OCI-LY3 (cell line): Measurements from ENCODE around the gene TCEAL8.
A peak's percentile ranks its signal among the peaks of the same experiment; 100 is the strongest.

ENCODE experiments used
- H2AFZ ChIP-seq: fragments of 200-600, 300-600 bp; shearing (Covaris generic); 2 replicates; pipeline ENCODE4 v1.6.0; 2014; ENCODE audit warnings: antibody characterized with exemption, low read depth, low read length
- H3K27ac ChIP-seq: fragments of 200-600, 300-600 bp; sonication (generic); 2 replicates; pipeline ENCODE4 v1.5.1; 2014; ENCODE audit warnings: mild to moderate bottlenecking, low read length, moderate library complexity, mixed read lengths
- H3K27me3 ChIP-seq: fragments of 200-600, 300-600 bp; sonication (generic); 2 replicates; pipeline ENCODE4 v1.6.1; 2014; ENCODE audit warnings: low read depth, low read length, mixed read lengths
- H3K36me3 ChIP-seq: fragments of 200-600, 300-600 bp; sonication (generic); replicated peaks from 2 replicates; pipeline ENCODE3; 2014; ENCODE audit warnings: low read depth, low read length, mixed read lengths
- H3K4me1 ChIP-seq: fragments of 300-600, 200-600 bp; sonication (generic); 2 replicates; pipeline ENCODE4 v1.6.1; 2014; ENCODE audit warnings: low read length, mixed read lengths
- H3K4me2 ChIP-seq: fragments of 200-600, 300-600 bp; sonication (generic); 2 replicates; pipeline ENCODE4 v1.6.1; 2014; ENCODE audit warnings: low read length, mixed read lengths
- H3K4me3 ChIP-seq: fragments of 300-600, 200-600 bp; sonication (generic); 2 replicates; pipeline ENCODE4 v1.5.1; 2014; ENCODE audit warnings: antibody characterized with exemption, mild to moderate bottlenecking, low read length, moderate library complexity
- H3K79me2 ChIP-seq: fragments of 300-600, 200-600 bp; shearing (Covaris generic); 2 replicates; pipeline ENCODE4 v1.6.1; 2014; ENCODE audit warnings: mild to moderate bottlenecking, low read length, mixed read lengths
- H3K9ac ChIP-seq: fragments of 300-600, 200-600 bp; shearing (Covaris generic); 2 replicates; pipeline ENCODE4 v1.6.0; 2014; ENCODE audit warnings: mild to moderate bottlenecking, low read length, moderate library complexity
- H3K9me3 ChIP-seq: fragments of 200-600, 300-600 bp; shearing (Covaris generic); 2 replicates; pipeline ENCODE4 v1.6.1; 2014; ENCODE audit warnings: low read length, mixed read lengths; ENCODE audit not compliant: insufficient read depth
- H4K20me1 ChIP-seq: fragments of 200-600, 300-600 bp; sonication (generic); 2 replicates; pipeline ENCODE4 v1.6.1; 2016; ENCODE audit warnings: low read length, mixed read lengths; ENCODE audit not compliant: insufficient read depth
- CTCF ChIP-seq: fragments of 200-600, 300-600 bp; sonication (generic); IDR thresholded peaks from 2 replicates; pipeline ENCODE4 v1.5.1; 2014; ENCODE audit warnings: antibody characterized with exemption, low read length, low read depth
- EZH2phosphoT487 ChIP-seq: fragments of 200-600 bp; shearing (Covaris generic); IDR thresholded peaks from 2 replicates; pipeline ENCODE4 v1.6.1; 2018; ENCODE audit warnings: antibody characterized with exemption, mixed run types, low read depth

The TCEAL8 gene

GRCh38 chrX:103256651-103257050, 1.7 kb upstream of the TCEAL8 start:
- Histone ChIP-seq H3K27me3 (no peaks in the 10 kb centered on the region), H3K4me2 (no peak overlapping the region), H3K4me3 (no peak overlapping the region), H3K27ac (no peak overlapping the region), H3K9ac (no peak overlapping the region), H4K20me1 (no peaks in the 10 kb centered on the region), H2AFZ (no peak overlapping the region), H3K79me2 (peaks cover 14% of the 10 kb centered on the region), H3K9me3 (no peaks in the 10 kb centered on the region), H3K36me3 (peaks cover 8% of the 10 kb centered on the region), H3K4me1 (peaks cover 6% of the 10 kb centered on the region; the same call in 1 of the 2 replicates)
- TF ChIP-seq CTCF = no peak
- no peak for TF ChIP-seq EZH2phosphoT487

GRCh38 chrX:103254171-103254824, 657 bp downstream of the TCEAL8 start:
- peak overlapping the region; percentile 99 for H2AFZ ChIP-seq
- peaks cover 6% of the 10 kb centered on the region; the same call in 1 of the 2 replicates for H3K4me1 ChIP-seq
- no peaks in the 10 kb centered on the region for H3K27me3 ChIP-seq
- H3K9ac ChIP-seq = peak overlapping the region; percentile 79
- peak overlapping the region; percentile 34 for H3K27ac ChIP-seq
- peaks cover 14% of the 10 kb centered on the region for H3K79me2 ChIP-seq
- H3K36me3 ChIP-seq = peaks cover 8% of the 10 kb centered on the region
- peak overlapping the region; percentile 86 for H3K4me2 ChIP-seq
- peak overlapping the region; percentile 88 for H3K4me3 ChIP-seq
- H3K9me3 ChIP-seq = no peaks in the 10 kb centered on the region
- no peaks in the 10 kb centered on the region for H4K20me1 ChIP-seq
- TF ChIP-seq EZH2phosphoT487 (no peak), CTCF (no peak)

- no peaks in the 10 kb centered on the region for H3K27me3 ChIP-seq
- no peaks in the 10 kb centered on the region for H3K9me3 ChIP-seq
- no peak overlapping the region for H2AFZ ChIP-seq
- TF ChIP-seq EZH2phosphoT487 (no peak), CTCF (no peak)
- no peak overlapping the region for H3K27ac ChIP-seq
- peak overlapping the region; percentile 79; the same call in 1 of the 2 replicates for H3K9ac ChIP-seq
- no peaks in the 10 kb centered on the region for H4K20me1 ChIP-seq
- H3K4me3 ChIP-seq = peak overlapping the region; percentile 88
- peaks cover 6% of the 10 kb centered on the region; the same call in 1 of the 2 replicates for H3K4me1 ChIP-seq
- H3K79me2 ChIP-seq = peaks cover 14% of the 10 kb centered on the region
- H3K4me2 ChIP-seq = peak overlapping the region; percentile 86
- H3K36me3 ChIP-seq = peaks cover 8% of the 10 kb centered on the region
Measured at GRCh38 chrX:103253608-103254007, 1.3 kb downstream of the TCEAL8 start.

GRCh38 chrX:103250977-103251376, 4.0 kb downstream of the TCEAL8 start:
- no peak for TF ChIP-seq CTCF
- no peak for TF ChIP-seq EZH2phosphoT487

More at GRCh38 chrX:103250977-103251376, 4.0 kb downstream of the TCEAL8 start:
- H3K4me1 ChIP-seq = peaks cover 6% of the 10 kb centered on the region; the same call in 1 of the 2 replicates
- H3K27me3 ChIP-seq = no peaks in the 10 kb centered on the region
- no peaks in the 10 kb centered on the region for H4K20me1 ChIP-seq
- peaks cover 8% of the 10 kb centered on the region for H3K36me3 ChIP-seq
- H3K4me2 ChIP-seq = no peak overlapping the region
- H3K9ac ChIP-seq = no peak overlapping the region
- peaks cover 14% of the 10 kb centered on the region for H3K79me2 ChIP-seq
- H3K9me3 ChIP-seq = no peaks in the 10 kb centered on the region
- no peak overlapping the region for H3K27ac ChIP-seq
- no peak overlapping the region for H3K4me3 ChIP-seq
- no peak overlapping the region for H2AFZ ChIP-seq
